Measurements from ENCODE around the gene CCL3. TPM values are rescaled to one million over a fixed set of nuclear protein-coding genes. Genes with fewer than 3 reads are reported as not detected.
A peak's percentile ranks its signal among the peaks of the same experiment; 100 is the strongest.
"Not testable (repeated sequence)": the region's sequence is repeated elsewhere in the genome, so short reads cannot be mapped to it uniquely, and the experiment has no call there.

Gene CCL3
- total RNA-seq, 3 donors from 2014 or later, result 341 to 1,810 (median 1,594) TPM

DNA sequence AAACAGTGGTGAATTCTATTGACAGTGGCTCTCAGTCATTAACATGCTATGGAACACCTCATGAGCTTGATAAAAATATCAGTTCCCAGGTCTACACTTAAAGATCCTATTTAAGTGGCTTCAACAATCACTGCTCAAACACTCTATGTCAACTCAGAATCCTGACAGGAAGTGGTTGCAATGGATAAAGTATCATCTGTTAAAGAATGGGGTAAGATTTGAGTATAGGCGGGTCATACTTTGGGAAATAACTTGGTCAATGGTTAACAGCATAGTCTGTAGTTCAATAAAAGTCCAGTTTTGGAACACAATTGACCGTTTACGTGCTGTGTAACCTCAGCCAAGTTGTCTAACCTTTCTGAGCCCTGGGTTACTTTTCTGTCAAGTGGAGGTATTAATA lies 2.5 kb downstream of the CCL3 start:
- H3K9me3 Mint-ChIP-seq; ATAC-seq; H3K27me3 Mint-ChIP-seq (ENCODE audit: low read depth); H3K36me3 Mint-ChIP-seq (ENCODE audit: insufficient read depth); DNase-seq: not testable (repeated sequence)
- Mint-ChIP-seq H3K4me1 (ENCODE audit: low read depth) (peaks cover 58% of the 10 kb centered on the region), H3K4me3 (peak overlapping the region; percentile 50)

DNA sequence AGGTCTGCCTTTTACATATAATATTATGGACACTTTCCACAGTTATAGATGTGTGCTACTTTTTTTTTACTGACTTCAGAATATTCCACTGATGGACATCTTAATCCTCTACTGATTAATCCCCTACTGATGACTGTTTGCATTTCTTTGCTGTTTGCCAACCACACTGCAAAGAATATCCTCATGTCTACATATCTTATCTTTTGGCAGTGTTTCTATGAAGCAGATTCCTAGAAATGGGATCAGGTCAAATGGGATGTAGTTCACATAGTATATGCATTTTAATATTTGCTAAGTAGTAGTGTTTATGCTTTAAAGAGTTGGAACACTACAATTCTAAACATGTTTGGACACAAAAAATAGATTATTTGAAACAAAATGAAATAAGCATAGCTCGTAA lies 3.2 kb downstream of the CCL3 start:
- no peak overlapping the region for H3K4me3 Mint-ChIP-seq
- no peak for DNase-seq
- H3K9me3 Mint-ChIP-seq, result no peaks in the 10 kb centered on the region
- peaks cover 4% of the 10 kb centered on the region for H3K36me3 Mint-ChIP-seq (ENCODE audit: insufficient read depth)
- no peak for ATAC-seq
- peaks cover 4% of the 10 kb centered on the region for H3K27me3 Mint-ChIP-seq (ENCODE audit: low read depth)
- H3K4me1 Mint-ChIP-seq (ENCODE audit: low read depth), result peaks cover 59% of the 10 kb centered on the region

DNA sequence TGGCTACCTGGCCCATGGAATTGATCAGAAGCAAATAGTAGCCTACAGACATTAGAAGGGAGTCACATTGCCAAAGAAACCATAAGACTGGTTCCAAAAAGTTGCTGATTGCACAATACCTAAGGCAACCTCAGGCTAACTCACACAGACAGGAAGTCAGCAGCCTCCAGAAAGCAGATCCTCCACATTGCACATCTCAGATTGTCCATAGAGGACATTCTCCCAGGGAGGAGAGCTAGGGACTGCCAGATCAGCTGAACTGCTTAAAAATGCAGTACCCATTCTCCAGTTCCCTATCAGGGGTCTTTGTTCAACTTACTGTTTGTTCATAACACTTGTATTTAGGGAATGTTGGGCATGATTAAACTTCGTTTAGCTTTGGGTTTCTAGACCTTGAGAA lies 4.2 kb downstream of the CCL3 start:
- Mint-ChIP-seq H3K9me3 (no peaks in the 10 kb centered on the region), H3K4me3 (no peak overlapping the region), H3K36me3 (ENCODE audit: insufficient read depth) (peaks cover 4% of the 10 kb centered on the region), H3K27me3 (ENCODE audit: low read depth) (no peaks in the 10 kb centered on the region), H3K4me1 (ENCODE audit: low read depth) (peaks cover 55% of the 10 kb centered on the region)
- DNase-seq (no peak), ATAC-seq (no peak)

DNA sequence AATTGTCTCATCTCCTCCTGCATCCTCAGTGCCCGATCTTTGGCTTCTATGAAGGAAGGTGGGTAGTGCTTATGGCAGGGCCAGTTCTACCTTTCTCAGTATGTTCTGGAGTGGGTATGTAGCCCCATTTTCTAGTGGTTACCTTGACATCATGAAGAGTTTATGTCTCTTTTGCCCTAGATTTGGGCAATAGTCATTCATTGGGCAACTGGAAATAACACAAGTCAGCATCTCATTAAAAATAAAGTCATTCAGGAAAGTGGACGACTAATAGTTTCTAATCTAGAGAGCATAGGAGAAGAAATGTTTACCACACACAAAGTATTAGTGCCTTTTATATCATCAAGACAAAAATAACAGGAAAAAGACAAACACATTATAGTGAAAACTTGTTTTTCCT lies 6.3 kb downstream of the CCL3 start:
- not testable (repeated sequence) for H3K27me3 Mint-ChIP-seq (ENCODE audit: low read depth); DNase-seq; H3K36me3 Mint-ChIP-seq (ENCODE audit: insufficient read depth); H3K9me3 Mint-ChIP-seq; ATAC-seq
- Mint-ChIP-seq H3K4me3 (peak overlapping the region; percentile 14), H3K4me1 (ENCODE audit: low read depth) (peaks cover 36% of the 10 kb centered on the region)

DNA sequence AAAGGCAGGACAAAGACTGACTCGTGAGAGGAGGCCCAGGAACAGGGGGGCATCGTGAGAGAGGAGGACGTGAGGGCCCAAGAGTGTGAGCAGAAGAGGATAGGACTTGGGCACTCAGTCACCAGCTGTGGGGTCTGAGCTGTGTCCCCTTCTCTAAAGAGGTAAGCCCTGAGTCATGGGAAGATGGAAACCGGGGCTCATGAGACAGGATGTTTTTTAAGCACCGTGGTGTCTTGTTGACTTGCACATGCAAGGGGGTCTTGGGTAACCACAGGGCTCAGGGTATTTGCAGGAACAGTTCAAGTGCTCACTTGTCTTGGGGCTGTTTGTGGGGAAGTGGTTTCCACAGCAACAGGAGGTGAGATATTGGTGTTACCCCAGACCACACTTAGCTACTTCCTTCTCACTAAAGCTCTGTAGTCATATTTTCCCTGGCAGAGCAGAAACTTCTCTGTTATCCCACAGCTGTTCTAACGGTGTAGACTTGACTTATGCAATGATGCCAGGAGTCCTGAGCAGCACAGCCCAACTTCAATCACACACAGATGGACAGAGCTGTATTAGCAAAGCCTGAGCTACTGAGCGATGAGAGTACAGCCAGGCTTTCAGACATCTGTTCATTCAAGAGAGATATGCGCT lies 7.3 kb downstream of the CCL3 start:
- H3K36me3 Mint-ChIP-seq (ENCODE audit: insufficient read depth); H3K27me3 Mint-ChIP-seq (ENCODE audit: low read depth); H3K9me3 Mint-ChIP-seq: not testable (repeated sequence)
- peak; percentile 81 to 88 for ATAC-seq
- Mint-ChIP-seq H3K4me3 (peak overlapping the region; percentile 24), H3K4me1 (ENCODE audit: low read depth) (peaks cover 32% of the 10 kb centered on the region)
- peak; percentile 15 for DNase-seq

DNA sequence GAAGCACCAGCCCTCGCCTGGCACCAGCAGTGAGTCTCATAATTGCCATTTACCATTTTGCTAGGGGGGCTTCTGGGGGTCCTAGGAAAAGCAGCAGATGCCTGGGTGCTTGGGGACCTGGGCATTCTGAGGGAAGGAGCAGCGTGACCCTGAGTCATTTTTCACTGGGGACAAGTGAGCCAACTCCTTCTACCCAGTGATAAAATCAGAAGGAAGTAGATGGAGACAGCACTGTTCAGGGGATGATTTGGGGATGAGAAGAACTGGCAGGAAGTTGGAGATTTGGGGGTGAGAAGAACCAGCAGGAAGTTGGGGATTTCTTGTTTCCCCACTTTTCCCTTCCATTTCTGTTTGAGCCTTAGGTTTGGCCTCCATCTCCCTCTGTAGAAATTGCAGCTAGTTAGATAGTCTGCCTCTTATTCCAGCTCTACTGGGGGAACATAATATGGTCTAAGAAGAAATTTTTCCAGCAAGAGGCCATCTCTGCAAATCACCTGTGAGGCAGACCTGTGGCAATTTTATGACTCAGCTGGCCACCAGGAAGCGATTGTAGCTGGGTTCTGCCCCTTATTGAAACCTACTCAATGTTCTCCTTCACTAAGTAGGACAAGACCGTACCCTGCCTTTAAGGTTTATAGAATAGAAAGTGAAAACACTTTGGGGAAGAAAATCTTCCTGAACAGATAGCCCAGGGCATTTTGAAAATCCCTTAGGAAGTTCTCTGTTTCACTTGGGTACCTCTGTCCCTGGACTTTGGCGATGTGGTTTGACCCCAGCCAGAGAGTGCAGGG lies 8.1 kb downstream of the CCL3 start:
- DNase-seq, result not testable (repeated sequence)

DNA sequence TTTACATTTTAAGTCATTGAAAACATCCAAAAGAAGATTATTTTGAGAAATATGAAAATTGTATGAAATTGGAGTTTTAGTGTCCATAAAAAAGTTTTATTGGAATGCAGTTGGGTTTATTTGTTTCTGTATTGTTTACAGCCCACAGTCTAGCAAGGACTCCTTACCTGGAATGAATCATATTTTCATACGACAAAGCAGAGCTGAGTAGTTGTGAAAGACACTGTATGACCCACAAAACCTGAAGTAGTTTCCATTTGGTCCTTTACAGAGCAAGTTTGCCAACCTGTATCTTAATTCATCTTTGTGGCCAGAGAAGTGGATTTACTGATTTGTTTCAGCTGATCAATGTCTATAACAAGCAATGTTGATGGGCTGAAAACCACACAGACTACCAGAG lies 15.6 kb downstream of the CCL3 start:
- DNase-seq (no peak), ATAC-seq (peak; percentile 60 to 73)
- Mint-ChIP-seq H3K4me1 (ENCODE audit: low read depth) (peaks cover 21% of the 10 kb centered on the region), H3K27me3 (ENCODE audit: low read depth) (no peaks in the 10 kb centered on the region), H3K4me3 (no peak overlapping the region), H3K9me3 (no peaks in the 10 kb centered on the region), H3K36me3 (ENCODE audit: insufficient read depth) (no peaks in the 10 kb centered on the region)

More for the DNA sequence above, 8.1 kb downstream of the CCL3 start:
- H3K36me3 Mint-ChIP-seq (ENCODE audit: insufficient read depth); ATAC-seq; H3K27me3 Mint-ChIP-seq (ENCODE audit: low read depth); H3K9me3 Mint-ChIP-seq: not testable (repeated sequence)
- Mint-ChIP-seq H3K4me1 (ENCODE audit: low read depth) (peaks cover 32% of the 10 kb centered on the region), H3K4me3 (peak overlapping the region; percentile 24)

DNA sequence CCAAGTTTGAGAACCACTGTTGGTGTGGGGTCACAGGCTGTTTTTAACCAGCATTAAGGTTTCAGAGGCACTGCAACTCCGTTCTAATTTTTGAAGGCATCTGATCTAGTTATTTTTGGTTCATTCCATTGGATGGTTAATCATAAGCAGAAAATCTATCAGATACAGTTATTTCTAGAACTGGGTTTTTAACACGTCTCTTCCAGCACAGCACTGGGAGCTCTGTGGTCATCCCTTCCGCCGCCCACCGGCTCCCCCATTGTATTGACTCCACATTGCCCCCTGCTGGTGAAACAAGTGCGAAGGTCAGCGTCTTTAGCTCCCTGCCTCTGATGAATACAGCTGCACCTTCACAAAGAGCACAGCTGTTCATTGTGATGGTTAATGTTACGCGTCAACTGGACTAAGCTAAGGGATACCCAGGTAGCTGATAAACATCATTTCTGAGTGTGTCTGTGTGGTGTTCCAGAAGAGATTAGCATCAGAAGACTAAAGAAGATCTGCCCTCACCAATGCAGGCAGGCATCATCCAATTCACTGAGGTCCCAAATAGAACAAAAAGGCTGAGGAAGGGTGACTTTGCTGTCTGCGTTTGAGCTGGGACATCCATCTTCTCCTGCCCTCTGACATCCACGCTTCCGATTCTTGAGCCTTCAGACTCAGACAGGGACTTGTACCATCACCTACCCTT lies 17.4 kb downstream of the CCL3 start:
- Mint-ChIP-seq H3K36me3 (ENCODE audit: insufficient read depth) (no peaks in the 10 kb centered on the region), H3K27me3 (ENCODE audit: low read depth) (no peaks in the 10 kb centered on the region), H3K4me3 (no peak overlapping the region), H3K4me1 (ENCODE audit: low read depth) (peaks cover 26% of the 10 kb centered on the region), H3K9me3 (no peaks in the 10 kb centered on the region)
- peak; percentile 80 to 86 for ATAC-seq
- DNase-seq, result peak; percentile 59

DNA sequence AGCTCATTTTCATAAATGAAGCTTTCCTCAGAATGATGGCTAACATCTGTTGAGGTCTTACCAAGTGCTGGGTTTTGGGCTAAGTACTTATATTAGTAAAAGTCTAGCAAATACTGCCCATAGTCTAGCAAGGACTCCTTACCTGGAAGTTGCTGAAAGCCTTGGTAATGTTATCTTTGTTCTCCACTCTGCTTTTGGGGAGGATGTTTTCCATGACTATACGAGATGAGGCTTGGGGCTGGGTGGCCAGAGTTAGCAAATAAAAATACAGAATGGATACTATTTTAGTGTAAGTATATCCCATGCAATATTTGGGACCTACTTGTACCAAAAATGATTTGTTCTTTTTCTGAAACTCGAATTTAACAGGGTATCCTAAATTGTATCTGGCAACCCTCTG lies 18.2 kb downstream of the CCL3 start:
- H3K27me3 Mint-ChIP-seq (ENCODE audit: low read depth), result no peaks in the 10 kb centered on the region
- H3K4me3 Mint-ChIP-seq, result no peak overlapping the region
- H3K9me3 Mint-ChIP-seq, result no peaks in the 10 kb centered on the region
- ATAC-seq (no peak), DNase-seq (no peak)
- peaks cover 26% of the 10 kb centered on the region for H3K4me1 Mint-ChIP-seq (ENCODE audit: low read depth)
- no peaks in the 10 kb centered on the region for H3K36me3 Mint-ChIP-seq (ENCODE audit: insufficient read depth)

DNA sequence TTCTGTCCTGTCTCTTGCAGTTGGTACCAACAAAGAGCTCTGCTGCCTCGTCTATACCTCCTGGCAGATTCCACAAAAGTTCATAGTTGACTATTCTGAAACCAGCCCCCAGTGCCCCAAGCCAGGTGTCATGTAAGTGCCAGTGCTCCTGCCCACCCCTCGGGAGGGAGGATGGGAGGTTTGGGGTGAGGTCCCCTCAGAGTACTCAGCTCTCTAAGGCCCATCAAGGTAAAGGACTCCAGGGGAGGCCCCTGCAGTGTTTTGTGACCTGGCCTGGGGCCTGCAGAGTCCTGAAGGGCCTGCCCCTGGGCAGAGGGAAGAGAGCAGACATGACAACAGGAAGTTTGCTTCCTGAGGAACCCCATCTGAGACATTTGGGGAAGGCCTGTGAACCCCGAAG lies 19.5 kb downstream of the CCL3 start:
- Mint-ChIP-seq H3K36me3 (ENCODE audit: insufficient read depth) (no peaks in the 10 kb centered on the region), H3K4me3 (no peak overlapping the region), H3K27me3 (ENCODE audit: low read depth) (peaks cover 2% of the 10 kb centered on the region), H3K4me1 (ENCODE audit: low read depth) (peaks cover 26% of the 10 kb centered on the region), H3K9me3 (no peaks in the 10 kb centered on the region)
- DNase-seq (no peak), ATAC-seq (no peak)

DNA sequence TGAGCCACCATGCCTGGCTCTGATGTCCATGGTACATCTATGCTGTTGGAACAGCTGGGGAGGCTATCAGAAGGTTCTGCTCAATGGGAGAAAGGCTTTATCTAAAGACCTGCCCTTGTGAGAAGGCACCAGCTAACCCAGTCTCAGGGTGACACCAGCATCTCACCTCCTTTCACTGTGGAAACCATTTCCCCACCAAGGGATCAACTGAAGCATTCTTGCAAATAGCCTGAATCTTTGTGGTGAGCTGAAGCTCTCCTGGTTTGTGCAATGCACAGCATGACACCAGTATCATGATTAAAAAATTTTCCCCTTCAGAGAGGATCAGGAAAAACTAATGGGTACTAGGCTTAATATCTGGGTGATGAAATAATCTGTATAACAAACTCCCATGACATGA lies 20.8 kb downstream of the CCL3 start:
- Mint-ChIP-seq H3K4me3 (no peak overlapping the region), H3K9me3 (no peaks in the 10 kb centered on the region), H3K27me3 (ENCODE audit: low read depth) (peaks cover 2% of the 10 kb centered on the region), H3K36me3 (ENCODE audit: insufficient read depth) (no peaks in the 10 kb centered on the region), H3K4me1 (ENCODE audit: low read depth) (peaks cover 21% of the 10 kb centered on the region)
- DNase-seq (no peak), ATAC-seq (no peak)

DNA sequence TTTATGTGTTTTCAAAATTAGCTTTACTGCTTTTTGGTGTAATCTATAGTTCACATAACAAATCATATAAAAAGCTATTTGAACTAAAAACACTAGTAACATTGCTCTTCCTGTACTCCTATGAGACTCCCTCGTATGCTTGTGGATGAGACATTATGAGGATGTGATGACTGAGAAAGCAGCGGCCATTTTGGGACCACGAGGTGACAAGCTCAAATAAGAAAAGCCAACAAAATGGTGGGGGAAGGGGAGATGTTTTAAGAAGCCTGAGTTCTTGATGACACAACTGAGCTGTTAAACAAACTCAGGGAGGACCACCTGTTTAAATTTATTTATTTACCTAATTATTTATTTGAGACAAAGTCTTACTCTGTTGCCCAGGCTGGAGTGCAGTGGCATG lies 21.4 kb downstream of the CCL3 start:
- no peak for DNase-seq
- Mint-ChIP-seq H3K9me3 (no peaks in the 10 kb centered on the region), H3K4me3 (no peak overlapping the region), H3K4me1 (ENCODE audit: low read depth) (peaks cover 21% of the 10 kb centered on the region), H3K36me3 (ENCODE audit: insufficient read depth) (no peaks in the 10 kb centered on the region), H3K27me3 (ENCODE audit: low read depth) (peaks cover 2% of the 10 kb centered on the region)
- ATAC-seq, result no peak

DNA sequence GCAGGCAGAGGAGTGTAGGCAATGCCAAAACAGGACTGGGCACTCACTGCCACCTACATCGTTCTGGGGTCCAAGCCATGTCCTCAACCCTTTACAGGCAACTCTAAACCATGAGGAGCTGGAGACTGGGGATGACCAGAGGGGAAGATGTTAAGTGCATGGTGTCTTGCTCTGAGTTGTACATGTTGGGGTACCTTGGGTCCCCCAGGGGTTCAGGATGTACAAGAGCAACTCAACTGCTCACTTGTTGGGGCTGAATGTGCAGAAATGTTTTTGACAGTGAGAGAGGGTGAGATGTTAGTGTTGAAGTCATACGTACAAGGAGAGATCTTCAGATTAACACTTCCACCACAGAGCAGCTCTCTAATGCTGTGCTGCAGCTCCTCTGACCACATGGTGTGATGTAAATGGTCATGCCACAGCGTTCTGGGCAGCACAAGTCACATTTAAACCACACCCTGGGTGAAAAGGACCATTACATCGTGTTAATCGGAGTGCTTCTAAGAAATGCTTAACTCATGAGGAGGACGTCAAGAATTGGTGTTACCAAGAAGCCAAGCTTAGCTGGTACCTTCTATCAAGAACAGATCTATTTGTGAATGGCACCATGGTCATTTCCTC lies 23.5 kb downstream of the CCL3 start:
- Mint-ChIP-seq H3K4me1 (ENCODE audit: low read depth) (peaks cover 10% of the 10 kb centered on the region), H3K27me3 (ENCODE audit: low read depth) (peaks cover 2% of the 10 kb centered on the region), H3K36me3 (ENCODE audit: insufficient read depth) (no peaks in the 10 kb centered on the region), H3K9me3 (no peaks in the 10 kb centered on the region), H3K4me3 (no peak overlapping the region)
- DNase-seq (no peak), ATAC-seq (peak; percentile 55 to 79)

DNA sequence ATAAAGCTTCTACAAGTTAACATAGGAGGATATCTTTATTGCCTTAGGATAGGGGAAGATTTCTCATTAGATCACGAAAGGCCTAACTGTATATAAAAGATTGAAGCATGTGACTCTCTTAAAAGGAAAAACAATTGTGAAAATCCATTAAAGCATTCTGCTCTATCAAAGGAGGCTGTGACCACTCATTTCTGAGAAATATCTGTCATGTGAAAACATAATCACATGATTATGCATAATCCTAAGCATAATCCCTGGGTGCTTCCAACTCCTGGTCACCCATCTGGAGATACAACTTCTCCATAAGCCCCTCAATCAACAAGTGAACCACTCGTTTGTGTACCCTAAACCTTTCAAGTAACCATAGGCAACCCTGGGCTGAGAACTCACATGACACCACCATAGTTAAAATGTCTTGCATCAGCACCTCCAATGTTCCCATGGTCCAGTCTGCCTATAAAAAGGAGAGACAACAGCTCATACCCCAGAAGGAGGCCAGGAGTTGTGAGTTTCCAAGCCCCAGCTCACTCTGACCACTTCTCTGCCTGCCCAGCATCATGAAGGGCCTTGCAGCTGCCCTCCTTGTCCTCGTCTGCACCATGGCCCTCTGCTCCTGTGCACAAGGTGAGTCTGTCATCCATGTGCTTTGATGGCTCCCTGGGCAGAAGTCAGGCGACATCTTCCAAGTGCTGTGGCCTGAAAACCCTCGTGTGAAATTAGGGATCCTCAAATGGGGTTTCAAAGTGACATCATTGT lies 26.0 kb downstream of the CCL3 start, which contains the start of gene CCL18:
Gene CCL18 (plus strand): TSS at position 487 of the 756 bp plus-strand sequence. CDS start 71 bp downstream, at position 558.
- no peak within 1 kb of the TSS for H3K4me3 Mint-ChIP-seq
- ATAC-seq (no peak), DNase-seq (no peak)
- H3K36me3 Mint-ChIP-seq (ENCODE audit: insufficient read depth), result no peaks in the 10 kb centered on the region
- peaks cover 3% of the 10 kb centered on the region for H3K4me1 Mint-ChIP-seq (ENCODE audit: low read depth)
- no peaks in the 10 kb centered on the region for H3K9me3 Mint-ChIP-seq
- H3K27me3 Mint-ChIP-seq (ENCODE audit: low read depth), result peaks cover 5% of the 10 kb centered on the region
